ENCODE data around the gene MVD. TPM values are rescaled to one million over a fixed set of nuclear protein-coding genes. Genes with fewer than 3 reads are reported as not detected.
A peak's percentile ranks its signal among the peaks of the same experiment; 100 is the strongest.

The MVD gene
- total and polyA plus RNA-seq, 10 of the 15 experiments (the other 5 are each of a cell fraction or from before 2014, with no cell fraction given), result 5.0 to 147 (median 65.0) TPM

DNA sequence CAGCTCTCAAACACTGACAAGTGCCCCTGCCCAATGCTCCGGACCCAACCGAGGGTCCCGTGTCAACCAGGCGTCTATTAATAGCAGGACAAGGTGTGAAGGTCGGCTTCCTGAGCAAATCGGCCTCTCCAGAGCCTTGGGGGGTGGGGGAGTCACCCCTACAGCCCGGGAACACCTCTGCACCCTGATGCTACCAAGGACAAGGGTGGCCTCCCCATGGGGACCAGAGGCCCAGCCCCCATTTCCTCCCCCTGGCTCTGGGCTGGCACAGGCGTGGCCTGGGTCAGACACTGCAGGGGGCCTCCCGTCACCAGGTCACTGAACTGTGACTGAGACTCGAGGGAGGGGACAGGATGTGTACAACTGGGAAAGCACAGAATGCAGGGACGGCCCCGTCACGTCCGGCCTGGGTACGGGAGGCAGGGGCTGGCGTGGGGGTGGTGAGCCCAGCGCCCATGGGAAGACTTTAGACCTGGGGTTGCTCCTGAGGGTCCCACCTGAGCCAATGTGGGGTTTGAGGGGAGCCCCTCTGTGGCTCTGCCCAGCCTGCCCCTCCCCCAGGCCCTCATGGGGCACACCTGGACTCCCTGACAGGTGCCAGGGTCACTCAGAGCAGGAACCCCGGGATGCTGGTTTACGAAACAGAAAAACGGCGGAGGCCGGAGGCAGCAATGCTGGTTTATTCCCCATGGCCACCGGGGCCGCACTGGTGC, 11.5 kb downstream of the MVD start (continued):
- TF ChIP-seq, protein P1, sequence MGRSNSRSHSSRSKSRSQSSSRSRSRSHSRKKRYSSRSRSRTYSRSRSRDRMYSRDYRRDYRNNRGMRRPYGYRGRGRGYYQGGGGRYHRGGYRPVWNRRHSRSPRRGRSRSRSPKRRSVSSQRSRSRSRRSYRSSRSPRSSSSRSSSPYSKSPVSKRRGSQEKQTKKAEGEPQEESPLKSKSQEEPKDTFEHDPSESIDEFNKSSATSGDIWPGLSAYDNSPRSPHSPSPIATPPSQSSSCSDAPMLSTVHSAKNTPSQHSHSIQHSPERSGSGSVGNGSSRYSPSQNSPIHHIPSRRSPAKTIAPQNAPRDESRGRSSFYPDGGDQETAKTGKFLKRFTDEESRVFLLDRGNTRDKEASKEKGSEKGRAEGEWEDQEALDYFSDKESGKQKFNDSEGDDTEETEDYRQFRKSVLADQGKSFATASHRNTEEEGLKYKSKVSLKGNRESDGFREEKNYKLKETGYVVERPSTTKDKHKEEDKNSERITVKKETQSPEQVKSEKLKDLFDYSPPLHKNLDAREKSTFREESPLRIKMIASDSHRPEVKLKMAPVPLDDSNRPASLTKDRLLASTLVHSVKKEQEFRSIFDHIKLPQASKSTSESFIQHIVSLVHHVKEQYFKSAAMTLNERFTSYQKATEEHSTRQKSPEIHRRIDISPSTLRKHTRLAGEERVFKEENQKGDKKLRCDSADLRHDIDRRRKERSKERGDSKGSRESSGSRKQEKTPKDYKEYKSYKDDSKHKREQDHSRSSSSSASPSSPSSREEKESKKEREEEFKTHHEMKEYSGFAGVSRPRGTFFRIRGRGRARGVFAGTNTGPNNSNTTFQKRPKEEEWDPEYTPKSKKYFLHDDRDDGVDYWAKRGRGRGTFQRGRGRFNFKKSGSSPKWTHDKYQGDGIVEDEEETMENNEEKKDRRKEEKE (IDR thresholded peaks at IDR 0.05), result no peak
- 0 out of 2 replicates have a peak, but pooled peaks have one; percentile 6 for TF ChIP-seq YY1 (IDR thresholded peaks at IDR 0.05; ENCODE audit: low read depth, low read length)
- peak; percentile 32; the same call in 1 of the 2 replicates for TF ChIP-seq POLR2AphosphoS2 (IDR thresholded peaks at IDR 0.05; ENCODE audit: low read depth, low read length)
- TF ChIP-seq RFX5 (IDR thresholded peaks at IDR 0.05; ENCODE audit: low read depth, low read length), result 0 out of 2 replicates have a peak, but pooled peaks have one; percentile 25
- TF ChIP-seq POU2F2 (IDR thresholded peaks at IDR 0.05; ENCODE audit: borderline replicate concordance, low read depth, low read length), result peak; percentile 48; the same call in 2 of the 3 replicates
- TF ChIP-seq, protein P2, sequence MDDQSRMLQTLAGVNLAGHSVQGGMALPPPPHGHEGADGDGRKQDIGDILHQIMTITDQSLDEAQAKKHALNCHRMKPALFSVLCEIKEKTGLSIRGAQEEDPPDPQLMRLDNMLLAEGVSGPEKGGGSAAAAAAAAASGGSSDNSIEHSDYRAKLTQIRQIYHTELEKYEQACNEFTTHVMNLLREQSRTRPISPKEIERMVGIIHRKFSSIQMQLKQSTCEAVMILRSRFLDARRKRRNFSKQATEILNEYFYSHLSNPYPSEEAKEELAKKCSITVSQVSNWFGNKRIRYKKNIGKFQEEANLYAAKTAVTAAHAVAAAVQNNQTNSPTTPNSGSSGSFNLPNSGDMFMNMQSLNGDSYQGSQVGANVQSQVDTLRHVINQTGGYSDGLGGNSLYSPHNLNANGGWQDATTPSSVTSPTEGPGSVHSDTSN (IDR thresholded peaks at IDR 0.05; ENCODE audit: insufficient replicate concordance, low read depth, low read length), result peak; percentile 59
- TF ChIP-seq IKZF1 (conservative IDR thresholded peaks at IDR 0.05), result peak; percentile 90
- peak; percentile 63 for TF ChIP-seq RELA (IDR thresholded peaks at IDR 0.05; ENCODE audit: borderline replicate concordance, partially characterized antibody)
- TF ChIP-seq, protein P3, sequence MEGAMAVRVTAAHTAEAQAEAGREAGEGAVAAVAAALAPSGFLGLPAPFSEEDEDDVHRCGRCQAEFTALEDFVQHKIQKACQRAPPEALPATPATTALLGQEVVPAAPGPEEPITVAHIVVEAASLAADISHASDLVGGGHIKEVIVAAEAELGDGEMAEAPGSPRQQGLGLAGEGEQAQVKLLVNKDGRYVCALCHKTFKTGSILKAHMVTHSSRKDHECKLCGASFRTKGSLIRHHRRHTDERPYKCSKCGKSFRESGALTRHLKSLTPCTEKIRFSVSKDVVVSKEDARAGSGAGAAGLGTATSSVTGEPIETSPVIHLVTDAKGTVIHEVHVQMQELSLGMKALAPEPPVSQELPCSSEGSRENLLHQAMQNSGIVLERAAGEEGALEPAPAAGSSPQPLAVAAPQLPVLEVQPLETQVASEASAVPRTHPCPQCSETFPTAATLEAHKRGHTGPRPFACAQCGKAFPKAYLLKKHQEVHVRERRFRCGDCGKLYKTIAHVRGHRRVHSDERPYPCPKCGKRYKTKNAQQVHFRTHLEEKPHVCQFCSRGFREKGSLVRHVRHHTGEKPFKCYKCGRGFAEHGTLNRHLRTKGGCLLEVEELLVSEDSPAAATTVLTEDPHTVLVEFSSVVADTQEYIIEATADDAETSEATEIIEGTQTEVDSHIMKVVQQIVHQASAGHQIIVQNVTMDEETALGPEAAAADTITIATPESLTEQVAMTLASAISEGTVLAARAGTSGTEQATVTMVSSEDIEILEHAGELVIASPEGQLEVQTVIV (IDR thresholded peaks at IDR 0.05; ENCODE audit: borderline replicate concordance, partially characterized antibody), result peak; percentile 16
- no peak for TF ChIP-seq YBX1 (IDR thresholded peaks at IDR 0.05)
- peak; percentile 98 for TF ChIP-seq SMARCA5 (IDR thresholded peaks at IDR 0.05)
- no peak for TF ChIP-seq SUZ12 (IDR thresholded peaks at IDR 0.05; ENCODE audit: unreplicated experiment)
- TF ChIP-seq TARDBP (IDR thresholded peaks at IDR 0.05; ENCODE audit: borderline replicate concordance), result peak; percentile 19; the same call in 1 of the 2 replicates
- peak; percentile 59 for TF ChIP-seq RUNX3 (IDR thresholded peaks at IDR 0.05; ENCODE audit: low read length)
- peak; percentile 73 to 79 for TF ChIP-seq BHLHE40 (IDR thresholded peaks at IDR 0.05; ENCODE audit: borderline replicate concordance in 1 of 2, low read depth in 2 of 2, low read length in 1 of 2)
- peak; percentile 82 for TF ChIP-seq ZNF207 (IDR thresholded peaks at IDR 0.05; ENCODE audit: borderline replicate concordance)
- TF ChIP-seq SREBF2 (IDR thresholded peaks at IDR 0.05; ENCODE audit: low read length), result no peak
- TF ChIP-seq SPI1 (IDR thresholded peaks at IDR 0.05; ENCODE audit: borderline replicate concordance, insufficient read depth, low read depth, low read length), result peak; percentile 59
- peak; percentile 77 for TF ChIP-seq PML (IDR thresholded peaks at IDR 0.05; ENCODE audit: low read length)

Measured in GM12878 (cell line).